Liver (tissue), 3 donors: Measurements from ENCODE around the gene PDLIM7.

Experiments
- EGR1 ChIP-seq, 2 donors: IDR thresholded peaks; 2 replicates each; pipeline ENCODE4 v1.6.1; 2016 to 2018; ENCODE audit warnings: antibody characterized with exemption in 2 of 2, low read depth in 2 of 2
- NR2F2 ChIP-seq: IDR thresholded peaks from 2 replicates; pipeline ENCODE4 v1.6.1; 2016; ENCODE audit warnings: antibody characterized with exemption
- RAD21 ChIP-seq, 2 donors: IDR thresholded peaks; 2 replicates each; pipeline ENCODE4 v1.6.1; 2016; ENCODE audit warnings: antibody characterized with exemption in 2 of 2, mild to moderate bottlenecking in 2 of 2
- SP1 ChIP-seq: IDR thresholded peaks from 2 replicates; pipeline ENCODE4 v1.6.1; 2018; ENCODE audit warnings: antibody characterized with exemption, mild to moderate bottlenecking
- TF ChIP-seq, protein P1 (sequence below): fragments of 150-350 bp; IDR thresholded peaks from 2 replicates; pipeline ENCODE4 v1.5.1; 2017; ENCODE audit warnings: improper control_type of control experiment, low read depth, low read length; ENCODE audit not compliant: missing input control
- donor health status: healthy.
- donor health status: healthy.

DNA sequence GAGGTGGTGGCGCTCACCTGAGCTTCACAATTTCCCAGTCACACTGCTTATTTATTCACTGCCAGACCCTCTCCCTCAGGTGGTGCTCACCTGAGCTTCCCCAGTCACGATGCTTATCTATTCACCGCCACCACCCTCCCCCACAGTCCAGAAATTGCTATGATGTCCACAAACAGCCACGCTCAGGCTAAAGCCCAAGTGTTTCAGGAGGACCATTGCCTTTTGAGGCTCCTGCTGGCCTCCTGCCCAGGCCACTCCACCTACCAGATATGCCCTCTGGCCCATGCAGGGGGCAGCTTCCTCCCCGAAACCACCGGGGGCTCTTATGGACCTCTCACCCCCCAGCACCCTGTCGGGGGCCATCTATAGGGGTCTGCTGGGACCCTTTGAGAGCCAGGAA lies 4.6 kb downstream of the PDLIM7 start:
- TF ChIP-seq, protein P1, sequence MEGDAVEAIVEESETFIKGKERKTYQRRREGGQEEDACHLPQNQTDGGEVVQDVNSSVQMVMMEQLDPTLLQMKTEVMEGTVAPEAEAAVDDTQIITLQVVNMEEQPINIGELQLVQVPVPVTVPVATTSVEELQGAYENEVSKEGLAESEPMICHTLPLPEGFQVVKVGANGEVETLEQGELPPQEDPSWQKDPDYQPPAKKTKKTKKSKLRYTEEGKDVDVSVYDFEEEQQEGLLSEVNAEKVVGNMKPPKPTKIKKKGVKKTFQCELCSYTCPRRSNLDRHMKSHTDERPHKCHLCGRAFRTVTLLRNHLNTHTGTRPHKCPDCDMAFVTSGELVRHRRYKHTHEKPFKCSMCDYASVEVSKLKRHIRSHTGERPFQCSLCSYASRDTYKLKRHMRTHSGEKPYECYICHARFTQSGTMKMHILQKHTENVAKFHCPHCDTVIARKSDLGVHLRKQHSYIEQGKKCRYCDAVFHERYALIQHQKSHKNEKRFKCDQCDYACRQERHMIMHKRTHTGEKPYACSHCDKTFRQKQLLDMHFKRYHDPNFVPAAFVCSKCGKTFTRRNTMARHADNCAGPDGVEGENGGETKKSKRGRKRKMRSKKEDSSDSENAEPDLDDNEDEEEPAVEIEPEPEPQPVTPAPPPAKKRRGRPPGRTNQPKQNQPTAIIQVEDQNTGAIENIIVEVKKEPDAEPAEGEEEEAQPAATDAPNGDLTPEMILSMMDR, result no peak
- TF ChIP-seq SP1 (no peak), NR2F2 (no peak), RAD21 (IDR thresholded peaks at IDR 0.05) (no peak), EGR1 (IDR thresholded peaks at IDR 0.05; ENCODE audit: low read depth in 2 of 2) (no peak)
